Amniotic epithelial cell (primary cell): ENCODE results near the gene GDPD4.

Experiments
- DNase-seq: peaks from one replicate; pipeline ENCODE4 v3.0.0-alpha.2; 2010; ENCODE audit warnings: low read depth

The GDPD4 gene

GRCh38 chr11:77236901-77237300 is 64.6 kb downstream of the GDPD4 start:
- peak; percentile 67 for DNase-seq

GRCh38 chr11:77233011-77233410 is 68.5 kb downstream of the GDPD4 start:
- peak; percentile 18 for DNase-seq

- no peak for DNase-seq
Measured at GRCh38 chr11:77232242-77232641, 69.2 kb downstream of the GDPD4 start.

GRCh38 chr11:77231800-77232199 is 69.7 kb downstream of the GDPD4 start:
- DNase-seq: no peak

GRCh38 chr11:77230878-77231605 is 70.4 kb downstream of the GDPD4 start:
- DNase-seq: no peak

- DNase-seq: peak; percentile 81
Measured at GRCh38 chr11:77223797-77224196, 77.7 kb downstream of the GDPD4 start.

- DNase-seq: no peak
Measured at GRCh38 chr11:77217156-77217555, 84.3 kb downstream of the GDPD4 start.

- no peak for DNase-seq
Measured at GRCh38 chr11:77215106-77215505, 86.4 kb downstream of the GDPD4 start.

GRCh38 chr11:77214557-77214956 is 86.9 kb downstream of the GDPD4 start:
- no peak for DNase-seq

- no peak for DNase-seq
Measured at GRCh38 chr11:77213589-77214428, 87.7 kb downstream of the GDPD4 start.

GRCh38 chr11:77213029-77213579 is 88.4 kb downstream of the GDPD4 start:
- no peak for DNase-seq

- no peak for DNase-seq
Measured at GRCh38 chr11:77212314-77213007, 89.0 kb downstream of the GDPD4 start.

GRCh38 chr11:77211594-77212251 is 89.8 kb downstream of the GDPD4 start:
- DNase-seq: no peak

GRCh38 chr11:77211040-77211451 is 90.4 kb downstream of the GDPD4 start:
- no peak for DNase-seq

- no peak for DNase-seq
Measured at GRCh38 chr11:77209663-77210062, 91.8 kb downstream of the GDPD4 start.

GRCh38 chr11:77208535-77208934 is 93.0 kb downstream of the GDPD4 start:
- DNase-seq: no peak

GRCh38 chr11:77207618-77208313 is 93.7 kb downstream of the GDPD4 start:
- no peak for DNase-seq

GRCh38 chr11:77207019-77207485 is 94.4 kb downstream of the GDPD4 start:
- no peak for DNase-seq

GRCh38 chr11:77206264-77207018 is 95.0 kb downstream of the GDPD4 start:
- no peak for DNase-seq
